HepG2 (cell line): ENCODE data around the gene CAMSAP3. TPM values are rescaled to one million over a fixed set of nuclear protein-coding genes. Genes with fewer than 3 reads are reported as not detected.

Experiments used
- ATAC-seq: fragments of 200-7000 bp; cut with Tn5 transposase; 3 replicates; pipeline ENCODE4 v1.9.1; 2020; ENCODE audit warnings: mild to moderate bottlenecking, moderate library complexity
- BruUV-seq: library from RNA; stranded (reverse); fragments of 400-500 nt; replicated peaks from 2 replicates; lab custom pipeline; 2021; lab: Mats Ljungman, UMichigan
- CTCF ChIA-PET: fragments of 300-600 bp; formaldehyde crosslinking; extraction: SDS; loops from one replicate; lab custom pipeline; 2021; ENCODE audit warnings: low total read pairs, inconsistent platforms, low intra/inter-chr PET ratio; lab: Yijun Ruan, JAX
- POLR2A ChIA-PET: fragments of 350-600 bp; sonication (Branson Sonifier 250); formaldehyde crosslinking; loops from one replicate; lab custom pipeline; 2020; ENCODE audit warnings: antibody characterized with exemption, inconsistent platforms; lab: Yijun Ruan, JAX
- DNase-seq: peaks from one replicate; pipeline ENCODE4 v3.0.0-alpha.2; 2015; ENCODE audit warnings: low spot score
- FAIRE-seq: peaks from 3 replicates; lab custom pipeline; 2011; peaks lifted over from hg19 to GRCh38; lab: Jason Lieb, UNC
- H2AFZ ChIP-seq: one replicate; pipeline ENCODE4 v1.6.1; 2011; ENCODE audit warnings: low read length, inconsistent platforms
- H3K27ac ChIP-seq: fragments of 300-600 bp; 3 replicates; pipeline ENCODE4 v1.8.0; 2011; ENCODE audit warnings: mixed run types, mild to moderate bottlenecking, mixed read lengths, low read length, inconsistent platforms; ENCODE audit not compliant: insufficient read depth; ENCODE audit errors: extremely low read length
- H3K27me3 ChIP-seq, 2 experiments: fragments of 200-600 bp in 1 of 2; 2 replicates in 1 of 2; 3 replicates in 1 of 2; pipeline versions ENCODE4 v1.6.0 to v1.8.0; 2011; ENCODE audit warnings: low read length in 2 of 2, mild to moderate bottlenecking in 2 of 2, moderate library complexity in 2 of 2, inconsistent platforms in 1 of 2; ENCODE audit not compliant: insufficient read depth in 2 of 2, control insufficient read depth in 1 of 2
- H3K36me3 ChIP-seq, 2 experiments: fragments of 200-600 bp in 1 of 2; replicated peaks in 1 of 2; 2 replicates in 1 of 2; 3 replicates in 1 of 2; pipeline versions ENCODE4 v1.5.1 to v1.8.0; 2011; ENCODE audit warnings: low read length in 2 of 2, inconsistent platforms in 1 of 2; ENCODE audit not compliant: insufficient read depth in 2 of 2, control insufficient read depth in 1 of 2
- H3K4me1 ChIP-seq: 2 replicates; pipeline ENCODE4 v1.5.1; 2012; ENCODE audit warnings: low read length, inconsistent platforms; ENCODE audit not compliant: insufficient read depth
- H3K4me2 ChIP-seq: 2 replicates; pipeline ENCODE4 v1.6.0; 2011; ENCODE audit warnings: low read depth, low read length, inconsistent platforms
- H3K4me3 ChIP-seq, 3 experiments: fragments of 200-600 bp in 1 of 3; sonication (generic), shearing (Covaris generic) in 1 of 3; replicated peaks in 1 of 3; 2 replicates each; pipeline ENCODE4 v1.5.1; 2011 to 2016; ENCODE audit warnings: low read length in 3 of 3, inconsistent platforms in 2 of 3, low read depth in 2 of 3, mild to moderate bottlenecking in 2 of 3, control low read depth in 1 of 3, mixed read lengths in 1 of 3; ENCODE audit not compliant: insufficient read depth in 1 of 3
- H3K79me2 ChIP-seq: one replicate; pipeline ENCODE4 v1.6.1; 2011; ENCODE audit warnings: low read length, inconsistent platforms; ENCODE audit not compliant: insufficient read depth
- H3K9ac ChIP-seq: 2 replicates; pipeline ENCODE4 v1.6.0; 2011; ENCODE audit warnings: mild to moderate bottlenecking, low read depth, low read length, inconsistent platforms; ENCODE audit not compliant: insufficient read depth
- H3K9me3 ChIP-seq: 2 replicates; pipeline ENCODE4 v1.5.1; 2012; ENCODE audit warnings: mild to moderate bottlenecking, low read length
- H4K20me1 ChIP-seq: 2 replicates; pipeline ENCODE4 v1.6.0; 2011; ENCODE audit warnings: inconsistent platforms, mild to moderate bottlenecking, low read length, moderate library complexity; ENCODE audit not compliant: insufficient read depth
- CTCF ChIP-seq: sonication (generic); formaldehyde crosslinking; IDR thresholded peaks from 2 replicates; pipeline ENCODE4 v1.5.0; 2020; ENCODE audit warnings: mild to moderate bottlenecking, missing genetic modification reagents, moderate library complexity
- DZIP1 ChIP-seq: sonication (generic); formaldehyde crosslinking; IDR thresholded peaks from 2 replicates; pipeline ENCODE4 v1.5.0; 2020; ENCODE audit warnings: mild to moderate bottlenecking, missing genetic modification reagents
- PBX2 ChIP-seq: IDR thresholded peaks from 2 replicates; pipeline ENCODE4 v1.6.1; 2016; ENCODE audit warnings: control low read depth
- RFX1 ChIP-seq: fragments of 450-650 bp; IDR thresholded peaks from 2 replicates; pipeline ENCODE4 v1.6.1; 2017
- SALL1 ChIP-seq: sonication (generic); formaldehyde crosslinking; IDR thresholded peaks from 2 replicates; pipeline ENCODE4 v1.8.0; 2022; ENCODE audit warnings: mild to moderate bottlenecking, missing genetic modification reagents
- SOX13 ChIP-seq, 3 experiments: fragments of 450-650 bp in 1 of 3; sonication (generic) in 1 of 3; formaldehyde crosslinking in 1 of 3; IDR thresholded peaks in 2 of 3; conservative IDR thresholded peaks in 1 of 3; 2 replicates each; pipeline versions ENCODE4 v1.5.0 to v1.6.1; 2016 to 2020; ENCODE audit warnings: antibody characterized with exemption in 1 of 3, mild to moderate bottlenecking in 1 of 3, missing compliant biosample characterization in 1 of 3, missing genetic modification reagents in 1 of 3, moderate library complexity in 1 of 3
- SP4 ChIP-seq: sonication (generic); formaldehyde crosslinking; IDR thresholded peaks from 2 replicates; pipeline ENCODE4 v1.8.1; 2023; ENCODE audit warnings: mild to moderate bottlenecking, missing genetic modification reagents
- TFDP1 ChIP-seq: IDR thresholded peaks from 2 replicates; pipeline ENCODE4 v1.6.1; 2016; ENCODE audit warnings: missing compliant biosample characterization, missing genetic modification reagents, borderline replicate concordance
- THYN1 ChIP-seq: sonication (generic); formaldehyde crosslinking; IDR thresholded peaks from 2 replicates; pipeline ENCODE4 v1.8.1; 2023; ENCODE audit warnings: low read depth, mild to moderate bottlenecking, moderate library complexity, missing genetic modification reagents, borderline replicate concordance
- ZBTB25 ChIP-seq: IDR thresholded peaks from 2 replicates; pipeline ENCODE4 v1.6.1; 2018; ENCODE audit warnings: missing genetic modification reagents
- ZMYM2 ChIP-seq: sonication (generic); formaldehyde crosslinking; IDR thresholded peaks from 2 replicates; pipeline ENCODE4 v1.8.0; 2022; ENCODE audit warnings: mild to moderate bottlenecking, missing genetic modification reagents
- ZNF264 ChIP-seq: sonication (generic); formaldehyde crosslinking; IDR thresholded peaks from 2 replicates; pipeline ENCODE4 v1.4.0; 2020; ENCODE audit warnings: missing genetic modification reagents
- ZNF292 ChIP-seq: sonication (generic); formaldehyde crosslinking; IDR thresholded peaks from 2 replicates; pipeline ENCODE4 v1.8.1; 2022; ENCODE audit warnings: mild to moderate bottlenecking, low read depth, missing genetic modification reagents, borderline replicate concordance
- ZNF792 ChIP-seq: IDR thresholded peaks from 2 replicates; pipeline ENCODE4 v1.6.1; 2016
- ZNF878 ChIP-seq: sonication (generic); formaldehyde crosslinking; IDR thresholded peaks from 2 replicates; pipeline ENCODE4 v1.8.1; 2023; ENCODE audit warnings: mild to moderate bottlenecking, missing genetic modification reagents, moderate library complexity
- WGBS: methylation state at CpG from one replicate; pipeline ENCODE4 v1.1.6; 2017; ENCODE audit warnings: low lambda C conversion rate; 5-methylcytosine and 5-hydroxymethylcytosine counted together
- in situ Hi-C: cut with HindIII; loops from 2 replicates; pipeline ENCODE4 v1.10.0; 2017; ENCODE audit warnings: low pct_unique_long_range_greater_than_20kb; ENCODE audit not compliant: extremely low pct_ligation_motif_present
- intact Hi-C: fragments of 100-400 bp; cut with micrococcal nuclease; formaldehyde crosslinking; loops from one replicate; pipeline ENCODE4 v1.10.0; 2022; ENCODE audit not compliant: unreplicated experiment
- polyA plus RNA-seq, 8 experiments: library from polyadenylated mRNA; depleted of rRNA in 3 of 8; stranded (reverse) in 7 of 8; unstranded in 1 of 8; fragments of >200 nt; fragmentation: Illumina TruSeq in 4 of 8; extraction: Trizol in 4 of 8; gene quantifications; 2 replicates each; pipeline versions ENCODE4 v1.2.1 to v1.2.3, GENCODE V29; 2011 to 2016; ENCODE audit warnings: low read depth in 4 of 8, missing spikeins in 1 of 8, mixed read lengths in 1 of 8; ENCODE audit not compliant: insufficient read depth in 1 of 8
- total RNA-seq, 5 experiments: library from RNA; depleted of rRNA; stranded (reverse); fragments of >200 nt; fragmentation: Illumina TruSeq; extraction: Trizol; gene quantifications; 2 replicates each; pipeline ENCODE4 v1.2.3, GENCODE V29; 2016; ENCODE audit warnings: low read depth in 1 of 5

CAMSAP3 gene
- total and polyA plus RNA-seq, 2 of the 13 experiments (the other 11 are each of a cell fraction or from before 2014, with no cell fraction given) = 10.8 to 11.8 TPM

- H3K27ac ChIP-seq = peak within 1 kb of the TSS; percentile 71
- ChIA-PET POLR2A (interaction anchor here (0.6 to 2.2 kb wide), 7 partner anchors 23 to 1924 kb away, joined by 3 to 15 read pairs (median 3); partner anchors contain the start of genes CAMSAP3 and ZNF557), CTCF (no interaction called here)
- H3K9ac ChIP-seq = peak within 1 kb of the TSS; percentile 92
- in situ Hi-C loops (no loop called here), intact Hi-C loops (no loop called here)
- ATAC-seq = peak; percentile 92
- no peaks in the 10 kb centered on the region; a peak in 1 of 5 replicates for H3K27me3 ChIP-seq
- H3K4me2 ChIP-seq = peak within 1 kb of the TSS; percentile 86
- H2AFZ ChIP-seq = no peak within 1 kb of the TSS
- H3K79me2 ChIP-seq = peaks cover 38% of the 10 kb centered on the region
- peak; percentile 98 for FAIRE-seq
- H3K4me1 ChIP-seq = peaks cover 22% of the 10 kb centered on the region
- no TSS peak for BruUV-seq
- no peaks in the 10 kb centered on the region for H3K9me3 ChIP-seq
- no peaks in the 10 kb centered on the region for H4K20me1 ChIP-seq
- H3K36me3 ChIP-seq = peaks cover 9 to 24% of the 10 kb centered on the region in 2 experiments; a peak in 4 of 5 replicates
- under 1% methylated on average over 25 of the region's 40 CpGs for WGBS
- peak; percentile 98 for DNase-seq
- peak within 1 kb of the TSS; percentile 94 to 98 (median 97) for H3K4me3 ChIP-seq
- no peak for TF ChIP-seq ZBTB25 (CRISPR knock-in tag)
- peak; percentile 16; the same call in 1 of the 2 replicates for TF ChIP-seq DZIP1 (CRISPR knock-in tag)
- no peak for TF ChIP-seq ZNF878 (CRISPR knock-in tag)
- no peak for TF ChIP-seq SOX13 (IDR thresholded peaks at IDR 0.05)
- 0 out of 4 replicates have a peak, but pooled peaks of 1 of the 2 experiments have one; percentile 4 for TF ChIP-seq SOX13 (CRISPR knock-in tag; conservative IDR thresholded peaks at IDR 0.05 in 1 of 2, IDR thresholded peaks at IDR 0.05 in 1 of 2)
- TF ChIP-seq RFX1 = no peak
- no peak for TF ChIP-seq ZNF792
- TF ChIP-seq SP4 (CRISPR knock-in tag) = peak; percentile 91
- TF ChIP-seq THYN1 (CRISPR knock-in tag) = no peak
- peak; percentile 98 for TF ChIP-seq PBX2 (CRISPR knock-in tag)
- 0 out of 2 replicates have a peak, but pooled peaks have one; percentile 26 for TF ChIP-seq ZMYM2 (CRISPR knock-in tag)
- TF ChIP-seq CTCF = no peak
- TF ChIP-seq ZNF264 = peak; percentile 57; the same call in 1 of the 2 replicates
- TF ChIP-seq TFDP1 (CRISPR knock-in tag) = peak; percentile 90
- peak; percentile 53; the same call in 1 of the 2 replicates for TF ChIP-seq SALL1 (CRISPR knock-in tag)
- TF ChIP-seq ZNF292 (CRISPR knock-in tag) = no peak
Observed at GRCh38 chr19:7629347-7630054, 33.8 kb downstream of the CAMSAP3 start, which contains the start of the genes PET100 and XAB2. TSS of gene PET100 (plus strand) at chr19:7629793. CDS start at chr19:7629834, 41 bp downstream. TSS of gene XAB2 (minus strand) at chr19:7629545. CDS start at chr19:7629527, 18 bp downstream.
